Skeletal muscle cell (primary cell): ENCODE measurements around the gene MAFG.
A peak's percentile ranks its signal among the peaks of the same experiment; 100 is the strongest.

Experiments used
- DNase-seq: peaks from one replicate; pipeline ENCODE4 v3.0.0-alpha.2; 2010; ENCODE audit warnings: low read depth
- H3K4me3 ChIP-seq: 2 replicates; pipeline ENCODE4 v1.5.1; 2011; ENCODE audit warnings: low read depth, mild to moderate bottlenecking, control low read depth, low read length, moderate library complexity

Gene MAFG

DNA sequence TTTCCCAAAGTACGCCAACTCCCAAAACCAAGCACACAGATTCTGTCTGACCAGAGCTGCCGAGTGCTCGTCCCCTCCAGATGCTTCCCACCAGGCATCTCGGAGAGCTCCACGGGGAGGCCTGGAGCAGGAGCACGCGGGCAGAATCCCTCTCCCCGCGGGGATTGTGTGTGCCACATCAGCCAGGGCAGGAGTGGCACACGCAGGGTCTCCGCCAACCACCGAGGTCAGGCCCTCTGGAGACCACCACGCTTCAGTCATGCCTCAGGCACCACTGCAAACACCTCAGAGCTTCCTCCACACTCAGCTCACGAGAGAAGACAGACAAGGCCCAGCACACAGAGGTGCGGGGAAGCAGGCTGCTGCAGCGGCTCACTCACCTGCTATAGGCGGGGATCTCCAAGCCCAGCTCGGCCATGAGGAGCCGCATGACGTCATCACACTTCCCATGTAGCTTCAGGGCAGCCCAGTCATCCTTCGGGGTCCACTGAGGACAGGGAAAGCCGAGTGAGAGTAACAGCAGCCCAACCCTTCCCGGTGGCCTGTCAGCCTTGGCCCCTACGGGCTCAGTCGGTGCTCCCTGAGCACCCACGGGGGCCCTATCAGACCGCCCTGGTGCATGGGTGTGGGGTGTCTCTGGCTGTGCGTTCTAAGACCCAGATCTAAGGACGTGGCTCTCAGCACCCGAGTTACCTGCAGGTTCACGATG is 14.0 kb downstream of the MAFG start:
- H3K4me3 ChIP-seq, result no peak overlapping the region
- no peak for DNase-seq

GRCh38 chr17:81912441-81913309 is 14.9 kb downstream of the MAFG start:
- no peak for DNase-seq
- H3K4me3 ChIP-seq, result no peak overlapping the region

GRCh38 chr17:81911969-81912368 is 15.6 kb downstream of the MAFG start:
- DNase-seq, result no peak
- no peak overlapping the region for H3K4me3 ChIP-seq

DNA sequence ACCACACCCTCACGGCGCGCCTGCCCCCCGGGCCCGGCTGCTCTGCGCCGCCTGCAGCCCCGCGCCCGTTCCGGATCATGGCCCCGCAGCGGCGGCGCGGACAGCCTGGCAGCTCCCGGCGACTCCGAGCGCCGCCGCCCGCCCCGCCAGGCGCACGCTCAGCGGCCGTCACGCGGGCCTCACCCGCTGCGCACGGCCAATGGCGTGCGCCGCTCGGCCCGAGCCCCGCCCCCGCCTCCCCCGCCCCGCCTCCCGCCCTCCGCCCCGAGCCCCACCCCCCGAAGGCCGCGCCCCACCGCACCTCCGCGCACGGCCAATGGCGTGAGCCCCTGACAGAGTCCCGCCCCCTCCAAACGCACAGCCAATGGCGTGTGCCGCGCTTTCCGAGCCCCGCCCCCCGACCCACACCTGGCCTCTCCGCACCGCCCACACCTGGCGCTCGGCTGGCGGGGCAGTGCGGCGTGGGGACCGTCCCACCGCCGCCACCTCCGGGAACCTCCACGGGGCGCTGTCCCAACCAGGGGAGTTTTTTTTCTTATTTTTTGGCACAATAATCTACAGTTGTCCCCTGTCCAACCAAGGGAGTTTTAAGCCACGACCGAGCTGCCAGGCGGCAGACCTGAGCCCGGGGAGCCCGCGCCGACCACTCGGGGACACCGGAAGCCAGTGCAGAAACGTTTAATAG is 16.1 kb downstream of the MAFG start, which contains the start of gene PCYT2:
PCYT2 (minus strand) TSS at position 123 of the 685 bp plus-strand sequence; CDS start at position 79, 44 bp downstream.
- peak; percentile 34 for DNase-seq
- H3K4me3 ChIP-seq, result peak within 1 kb of the TSS; percentile 87

DNA sequence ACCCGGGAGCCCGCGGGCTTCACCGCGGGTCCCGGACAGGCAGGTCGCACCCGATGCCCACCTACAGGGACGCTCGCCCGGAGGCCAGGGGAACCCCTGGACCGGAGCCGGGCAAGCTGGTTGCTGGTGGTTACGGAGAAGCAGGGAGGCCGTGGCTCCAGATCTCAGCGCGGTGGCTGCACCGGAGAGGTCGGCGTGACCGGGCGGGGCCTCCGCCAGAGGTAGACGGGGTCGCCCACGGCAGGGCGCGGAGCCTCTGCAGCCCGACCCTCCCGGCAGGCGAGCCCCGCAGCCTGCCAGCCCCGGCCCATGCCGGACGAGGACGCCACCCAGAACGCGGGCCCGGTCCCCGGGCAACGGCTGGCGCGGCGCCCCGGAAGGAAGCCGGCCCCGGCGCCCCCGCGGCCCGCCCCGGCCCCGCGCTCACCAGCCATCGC is 16.7 kb downstream of the MAFG start:
- no peak for DNase-seq
- peak overlapping the region; percentile 87 for H3K4me3 ChIP-seq

- DNase-seq, result no peak
- peak overlapping the region; percentile 87 for H3K4me3 ChIP-seq
Measured at GRCh38 chr17:81909966-81910839, 17.3 kb downstream of the MAFG start.

GRCh38 chr17:81909231-81909630 is 18.3 kb downstream of the MAFG start:
- DNase-seq, result no peak
- no peak overlapping the region for H3K4me3 ChIP-seq

DNA sequence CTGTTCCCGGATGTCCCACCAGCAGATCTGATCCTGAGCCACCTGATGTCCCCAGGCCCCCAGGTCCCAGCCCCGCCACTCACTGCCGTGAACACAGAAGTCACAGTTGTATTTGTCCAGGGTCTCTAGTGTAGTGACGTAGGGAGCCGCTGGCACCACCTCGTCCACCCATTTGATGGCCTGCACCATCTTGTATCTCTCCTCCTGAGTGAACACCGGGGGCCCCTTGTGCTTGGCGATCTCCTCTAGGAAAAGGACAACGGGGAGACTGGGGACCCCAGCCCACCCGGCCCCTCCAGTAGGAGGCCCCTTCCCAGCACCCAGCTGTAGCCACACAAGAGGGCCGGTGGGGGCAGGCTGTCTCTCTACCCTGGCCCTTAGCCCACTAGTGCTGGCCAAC is 18.7 kb downstream of the MAFG start:
- no peak overlapping the region for H3K4me3 ChIP-seq
- DNase-seq, result no peak

- DNase-seq, result no peak
- H3K4me3 ChIP-seq, result no peak overlapping the region
Measured at GRCh38 chr17:81907219-81908145, 20.1 kb downstream of the MAFG start.

DNA sequence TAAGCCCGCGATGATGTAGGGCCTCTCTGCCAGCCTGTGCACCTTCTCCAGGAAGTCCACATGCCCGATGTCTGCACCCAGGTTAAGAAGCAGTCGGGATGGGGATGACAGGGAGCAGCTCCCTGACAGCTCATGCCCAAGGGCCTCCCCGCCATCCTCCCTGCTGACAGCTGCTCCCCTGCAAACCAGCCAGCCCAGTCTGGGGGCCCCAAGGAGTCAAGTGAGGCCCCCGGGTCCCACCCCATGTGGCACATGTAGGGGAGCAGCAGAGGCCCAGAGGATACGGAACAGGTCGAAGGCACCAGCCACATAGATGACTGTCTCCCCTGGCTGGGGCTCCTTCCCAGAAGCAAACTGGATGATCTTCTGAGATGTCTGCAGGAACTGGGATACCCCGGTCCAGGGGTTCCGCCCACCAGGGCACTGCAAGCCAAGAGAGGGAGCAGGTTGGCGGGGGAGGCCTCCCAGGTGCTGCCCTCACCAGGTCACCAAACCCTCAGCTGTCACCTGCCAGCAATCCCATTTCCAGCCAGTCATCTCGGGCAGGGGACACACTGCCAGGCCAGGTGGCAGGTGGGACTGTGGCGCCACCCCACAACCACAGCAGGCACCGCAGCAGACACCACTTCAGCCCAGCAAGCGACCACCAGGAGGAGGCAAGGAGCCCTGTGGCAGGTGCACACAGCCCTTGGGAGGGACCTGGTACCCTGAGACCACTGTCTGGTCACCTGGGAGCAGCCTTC is 20.9 kb downstream of the MAFG start:
- DNase-seq, result no peak

DNA sequence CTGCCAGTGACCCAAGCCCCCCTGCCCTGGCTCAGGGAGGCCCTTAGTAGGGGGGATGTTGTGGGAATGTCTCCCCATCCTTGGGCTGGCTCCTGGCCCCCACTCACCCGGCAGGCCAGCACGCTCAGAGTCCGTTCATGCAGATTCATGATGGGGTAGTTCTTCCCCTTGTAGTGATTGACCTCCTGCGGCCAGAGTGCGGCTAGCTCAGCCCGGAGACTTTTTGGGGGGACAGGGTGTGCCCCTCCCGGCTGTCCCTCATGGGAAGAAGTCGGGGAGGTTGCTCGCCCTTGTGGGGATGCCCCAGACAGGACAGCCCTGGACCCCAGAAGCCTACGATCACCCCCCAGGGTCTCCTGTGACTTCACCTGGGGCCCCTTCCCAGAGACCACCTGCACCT is 21.5 kb downstream of the MAFG start:
- DNase-seq, result no peak
- H3K4me3 ChIP-seq, result no peak overlapping the region

More for the DNA sequence above, 20.9 kb downstream of the MAFG start:
- H3K4me3 ChIP-seq, result no peak overlapping the region

DNA sequence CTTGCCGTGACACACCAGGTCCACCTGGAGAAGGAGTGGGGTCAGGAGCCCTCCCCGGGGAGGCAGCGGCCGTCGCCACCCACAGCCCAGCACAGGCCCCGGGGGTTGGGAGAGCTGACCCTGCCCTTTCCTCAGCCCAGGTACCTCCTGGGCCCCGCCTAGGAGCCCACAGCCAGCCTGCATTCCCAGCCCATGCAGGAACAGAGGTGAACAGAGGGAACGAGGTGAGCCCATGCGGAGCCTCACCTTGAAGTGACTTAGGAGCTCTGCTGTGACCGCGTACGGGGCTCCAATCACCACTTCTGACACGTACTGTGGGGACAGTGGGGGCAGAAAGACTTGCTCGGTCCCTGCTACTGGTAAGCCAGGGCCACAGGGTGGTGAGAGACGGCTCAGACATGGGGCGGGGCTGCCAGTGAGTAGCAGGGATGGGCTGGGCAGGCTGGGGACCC is 22.1 kb downstream of the MAFG start:
- no peak overlapping the region for H3K4me3 ChIP-seq
- DNase-seq, result no peak

GRCh38 chr17:81904600-81905423 is 22.7 kb downstream of the MAFG start:
- H3K4me3 ChIP-seq, result no peak overlapping the region
- DNase-seq, result no peak

GRCh38 chr17:81903896-81904599 is 23.5 kb downstream of the MAFG start:
- DNase-seq, result no peak
- no peak overlapping the region for H3K4me3 ChIP-seq

DNA sequence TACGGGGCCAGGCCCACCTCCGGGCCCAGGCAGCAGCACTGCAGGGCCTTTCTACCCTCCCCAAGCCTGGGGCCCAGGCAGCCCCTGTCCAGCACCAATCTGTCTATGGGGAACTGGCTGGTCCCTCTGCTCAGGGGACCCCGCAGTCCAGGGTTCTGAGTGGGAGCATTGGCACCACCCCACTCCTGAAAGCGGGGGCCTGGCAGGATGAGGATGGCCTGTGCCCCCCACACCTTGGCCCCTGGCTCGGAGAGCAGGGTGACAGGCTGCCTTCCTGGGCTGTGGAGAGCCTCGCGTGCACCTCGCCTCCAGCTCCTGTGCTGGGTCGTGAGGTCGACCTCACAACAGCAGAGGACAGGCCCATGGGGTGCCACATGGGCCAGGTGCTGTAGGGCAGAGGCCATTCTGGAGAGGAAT is 24.1 kb downstream of the MAFG start:
- no peak for DNase-seq
- no peak overlapping the region for H3K4me3 ChIP-seq
